ENCODE data around the gene IFT122.
A peak's percentile ranks its signal among the peaks of the same experiment; 100 is the strongest.

IFT122 gene

GRCh38 chr3:129563332-129563731 is 123.3 kb downstream of the IFT122 start:
- DNase-seq, result no peak

- no peak for DNase-seq
Observed at GRCh38 chr3:129563850-129564535, 124.0 kb downstream of the IFT122 start.

GRCh38 chr3:129564981-129565644 is 125.1 kb downstream of the IFT122 start:
- no peak for DNase-seq

DNA sequence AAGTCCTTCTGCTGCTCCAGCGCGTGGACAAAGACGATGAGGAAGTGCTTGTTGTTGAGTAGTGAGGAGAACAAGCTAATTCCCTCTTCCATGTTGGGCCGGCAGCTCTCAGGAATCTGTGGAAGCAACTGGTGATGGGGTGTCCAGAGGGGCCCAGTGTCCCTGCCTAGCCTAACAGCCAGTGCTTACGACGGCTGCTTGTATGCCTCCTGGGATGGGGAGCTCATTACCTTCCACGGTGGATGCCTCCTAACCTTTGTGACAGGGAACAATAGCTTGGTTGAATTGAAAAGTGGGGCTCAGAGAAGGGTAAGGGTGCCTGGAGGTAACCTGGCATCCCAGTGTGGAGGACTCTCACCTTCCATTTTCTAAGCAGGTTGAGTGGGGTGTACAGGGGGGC is 125.9 kb downstream of the IFT122 start:
- DNase-seq, result no peak

DNA sequence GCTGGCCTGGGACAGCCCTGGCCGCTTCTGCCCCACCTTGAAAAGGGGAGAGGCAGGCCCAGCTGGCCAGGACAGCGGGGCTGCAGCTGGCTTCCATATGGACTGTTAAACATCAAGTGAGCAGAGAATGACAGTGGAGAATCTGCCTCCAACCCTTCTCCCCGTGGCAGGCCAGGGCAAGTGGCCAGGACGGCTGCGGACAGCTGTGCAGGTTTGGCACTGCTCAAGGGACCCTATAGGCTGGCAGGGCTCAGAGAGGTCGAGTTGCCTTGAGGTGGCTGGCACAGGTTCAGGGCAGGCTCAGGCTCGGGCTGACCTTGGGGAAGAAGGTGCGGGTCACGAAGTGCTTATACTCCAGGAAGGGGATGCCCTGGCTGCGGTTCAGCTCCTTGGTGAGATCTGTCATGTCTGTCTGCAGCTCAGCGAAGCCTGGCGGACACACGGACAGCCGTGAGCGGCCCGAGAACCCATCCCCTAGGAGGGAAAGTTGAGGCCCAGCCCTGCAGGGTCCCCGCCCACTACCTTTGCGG is 127.2 kb downstream of the IFT122 start:
- peak; percentile 29 for DNase-seq

- no peak for DNase-seq
Observed at GRCh38 chr3:129567939-129568338, 127.9 kb downstream of the IFT122 start.

DNA sequence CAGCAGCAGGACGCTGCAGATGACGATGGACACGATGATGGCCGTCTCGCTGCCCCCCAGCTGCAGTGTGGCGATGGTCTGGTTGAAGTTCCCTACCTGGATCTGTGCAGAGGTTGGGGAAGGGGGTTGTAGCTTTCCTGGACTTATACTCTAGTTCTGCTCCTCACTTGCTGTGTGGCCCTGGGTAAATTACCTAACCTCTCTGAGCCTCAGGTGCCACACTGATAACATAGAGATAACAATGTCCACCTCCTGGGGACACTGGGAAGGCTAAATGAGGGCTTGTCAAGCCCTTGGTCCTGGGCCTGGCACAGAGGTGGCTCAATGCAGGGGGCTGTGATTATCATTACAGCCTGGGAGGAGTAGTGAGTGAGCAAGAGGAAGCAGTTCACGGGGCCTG is 129.8 kb downstream of the IFT122 start:
- DNase-seq, result no peak

Measured in NCI-H446 treated with DMSO at 0.1 percent for 48 hours (cell line).